Right lobe of liver (tissue), 4 donors: ENCODE data around the gene PARP9.

Experiments used
- CTCF ChIP-seq, 4 donors: fragments of 200-600 bp in 3 of 4; fragments of 450-650 bp in 1 of 4; IDR thresholded peaks; one replicate each; pipeline versions ENCODE4 v1.5.1 to v1.8.0; 2016 to 2022; ENCODE audit warnings: antibody characterized with exemption in 4 of 4, mild to moderate bottlenecking in 2 of 4
- POLR2A ChIP-seq: fragments of 450-650 bp; IDR thresholded peaks from one replicate; pipeline ENCODE4 v1.6.1; 2017; ENCODE audit warnings: antibody characterized with exemption, mild to moderate bottlenecking
- donor health status: DM: no; HTN: no; CAD: no.
- donor health status: DM: no; HTN: no; CAD: no.
- donor health status: DM: no; HTN: yes; CAD: no.

- no peak for TF ChIP-seq CTCF (IDR thresholded peaks at IDR 0.05)
- TF ChIP-seq POLR2A = no peak
Observed at GRCh38 chr3:122515020-122515468, 49.1 kb downstream of the PARP9 start.
